HG03045 (cell line): Measurements from ENCODE around the gene HES3.
A peak's percentile ranks its signal among the peaks of the same experiment; 100 is the strongest.
"Not testable (repeated sequence)": the region's sequence is repeated elsewhere in the genome, so short reads cannot be mapped to it uniquely, and the experiment has no call there.

Experiments
- ATAC-seq: cut with Tn5 transposase; IDR thresholded peaks from one replicate; pipeline ENCODE4 v1.9.1; 2021; ENCODE audit warnings: mild to moderate bottlenecking, moderate library complexity; ENCODE audit not compliant: unreplicated experiment

The HES3 gene

DNA sequence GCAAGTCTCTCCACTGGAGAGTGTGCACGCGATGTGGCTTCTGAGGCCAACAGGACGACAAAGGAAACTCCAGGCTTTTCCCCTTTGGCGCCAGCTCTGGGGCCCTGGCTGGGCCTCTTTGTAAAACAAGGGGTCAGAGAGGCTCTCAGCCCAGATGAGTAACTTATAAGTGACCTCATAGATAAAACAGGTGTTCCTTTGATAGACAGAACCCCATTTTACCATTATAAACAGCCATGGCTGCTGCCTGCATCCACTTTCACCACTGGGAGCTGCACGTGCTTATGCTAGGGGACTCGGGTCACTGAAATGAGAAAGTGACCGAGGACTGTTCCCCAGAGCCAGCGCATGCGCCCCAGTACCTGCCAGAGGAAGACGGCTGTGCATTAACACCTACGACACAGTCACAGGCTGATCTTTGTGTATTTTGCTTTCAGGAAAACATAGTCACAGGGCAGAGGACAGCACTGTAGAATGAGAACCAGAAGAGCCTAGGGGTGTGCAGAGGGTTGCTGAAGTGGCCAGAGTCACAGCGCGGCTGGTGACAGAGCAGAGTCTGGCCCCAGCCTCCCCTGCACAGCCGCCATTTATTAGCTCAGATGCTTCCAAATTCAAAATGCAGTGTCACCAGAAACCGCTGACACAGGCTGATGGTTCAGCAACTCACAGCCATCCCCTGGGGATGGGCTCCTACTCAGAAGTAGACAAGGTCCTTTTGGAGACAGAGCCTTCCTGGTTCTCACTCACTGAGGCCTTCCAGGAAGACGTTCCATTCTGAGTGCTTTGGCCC lies 25.4 kb upstream of the HES3 start:
- no peak for ATAC-seq

- ATAC-seq: not testable (repeated sequence)
Measured at GRCh38 chr1:6219641-6220040, 24.3 kb upstream of the HES3 start.

- ATAC-seq: no peak
Measured at GRCh38 chr1:6220236-6220635, 23.7 kb upstream of the HES3 start.

DNA sequence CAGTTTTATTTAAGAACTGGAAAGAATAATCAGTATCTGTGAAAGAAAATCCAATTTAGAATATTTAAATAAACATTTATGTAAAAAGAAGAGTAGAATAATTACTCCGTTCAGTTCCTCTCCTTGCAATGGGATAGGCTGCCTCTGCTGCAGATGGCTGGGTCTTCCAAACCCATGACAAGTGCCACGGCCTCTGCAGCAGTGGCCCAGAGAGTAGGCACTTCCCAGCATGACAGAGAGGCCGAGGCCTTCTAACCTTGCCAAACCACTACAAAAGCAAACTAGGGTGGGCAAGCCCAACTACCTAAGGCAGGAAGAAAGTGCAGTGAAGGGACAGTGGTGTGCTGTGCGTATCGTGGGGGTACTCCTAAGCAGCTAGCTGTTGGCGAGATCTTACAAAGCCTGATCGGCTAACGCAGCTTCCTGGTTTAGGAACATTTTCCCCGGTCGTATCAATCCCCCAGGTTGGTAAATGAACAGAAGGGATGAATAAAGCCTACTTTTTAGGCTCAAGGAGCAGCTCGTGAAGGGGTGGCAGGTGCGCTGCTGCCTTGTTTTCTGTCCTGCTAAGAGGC lies 22.7 kb upstream of the HES3 start:
- no peak for ATAC-seq

DNA sequence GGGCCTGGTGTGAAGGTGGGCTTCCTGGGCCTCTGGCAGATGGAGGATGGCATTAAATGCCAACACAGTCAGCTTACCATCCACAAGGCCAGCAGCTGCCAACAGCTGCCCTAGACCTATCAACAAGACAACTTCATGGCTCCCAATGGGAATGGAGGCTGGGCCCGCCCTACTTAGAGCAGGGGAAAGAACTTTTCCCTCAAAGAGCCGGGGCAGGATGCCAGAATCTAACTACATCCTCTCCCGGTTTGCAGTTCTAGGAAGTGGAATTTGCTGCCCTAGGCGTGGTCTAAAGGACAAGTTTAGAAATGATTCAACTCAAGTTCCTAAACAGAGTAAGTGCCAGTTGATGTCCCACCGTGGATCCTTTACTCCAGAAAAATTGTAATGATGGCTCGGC lies 21.3 kb upstream of the HES3 start:
- ATAC-seq: no peak

GRCh38 chr1:6223617-6224016 lies 20.4 kb upstream of the HES3 start:
- ATAC-seq: no peak

- ATAC-seq: no peak
Measured at GRCh38 chr1:6224718-6225117, 19.3 kb upstream of the HES3 start.

- no peak for ATAC-seq
Measured at GRCh38 chr1:6225651-6226050, 18.3 kb upstream of the HES3 start.

GRCh38 chr1:6233376-6233775 lies 10.6 kb upstream of the HES3 start:
- no peak for ATAC-seq

DNA sequence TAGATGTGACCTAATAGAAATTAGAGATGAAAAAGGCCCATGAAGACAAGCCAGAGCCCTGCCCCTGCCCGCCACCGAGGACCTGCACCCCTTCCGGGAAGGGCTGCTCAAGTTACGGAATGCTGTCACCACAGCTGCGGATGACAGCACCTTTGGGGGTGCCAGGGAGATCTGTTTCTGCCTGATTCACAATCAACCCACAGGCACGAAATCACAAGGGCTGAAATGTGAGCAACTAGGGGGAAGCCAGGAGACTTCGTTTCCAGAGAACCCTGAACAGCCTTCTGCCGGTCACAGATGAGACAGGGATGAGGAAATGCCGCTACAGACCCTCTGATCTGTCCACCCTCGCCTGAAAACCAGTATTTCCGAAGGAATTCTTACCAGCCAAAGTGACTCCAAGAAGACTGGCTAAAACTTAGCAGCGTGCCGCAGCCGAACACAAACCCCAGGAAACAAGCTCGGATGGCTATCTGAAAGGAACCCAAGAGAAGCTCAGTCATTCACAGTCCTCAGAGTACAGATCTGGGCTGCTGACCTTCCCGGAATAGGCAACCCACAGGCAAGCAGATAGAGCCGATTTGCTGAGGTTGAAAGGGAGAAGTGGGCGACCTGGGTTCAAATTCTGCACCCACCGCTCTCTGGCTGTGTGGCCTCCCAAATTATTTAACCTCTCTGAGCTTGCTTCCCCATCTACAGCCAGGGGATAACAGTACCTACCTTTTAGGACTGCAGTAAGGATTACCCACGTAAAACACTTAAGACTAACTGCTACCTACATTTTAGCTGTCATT lies 9.3 kb upstream of the HES3 start:
- ATAC-seq: no peak

DNA sequence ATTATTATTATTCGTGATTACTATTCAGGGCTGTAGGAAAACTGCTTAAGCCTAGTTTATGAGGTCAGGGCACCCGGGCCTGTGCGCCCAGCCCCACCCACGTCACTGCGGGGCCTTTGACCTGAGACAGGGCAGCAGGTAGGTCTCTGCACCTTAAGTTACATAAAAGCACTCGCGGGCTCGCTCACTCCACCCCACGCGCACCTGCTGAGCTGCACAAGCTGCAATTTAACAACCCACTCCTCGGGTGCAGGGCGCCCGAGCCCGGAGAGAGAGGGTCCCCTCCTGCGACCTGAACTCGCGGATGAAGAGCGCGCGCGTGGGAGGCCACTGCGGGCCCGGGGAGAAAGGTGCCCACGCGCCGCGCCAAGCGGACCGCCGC lies 8.7 kb upstream of the HES3 start:
- ATAC-seq: peak; percentile 9

DNA sequence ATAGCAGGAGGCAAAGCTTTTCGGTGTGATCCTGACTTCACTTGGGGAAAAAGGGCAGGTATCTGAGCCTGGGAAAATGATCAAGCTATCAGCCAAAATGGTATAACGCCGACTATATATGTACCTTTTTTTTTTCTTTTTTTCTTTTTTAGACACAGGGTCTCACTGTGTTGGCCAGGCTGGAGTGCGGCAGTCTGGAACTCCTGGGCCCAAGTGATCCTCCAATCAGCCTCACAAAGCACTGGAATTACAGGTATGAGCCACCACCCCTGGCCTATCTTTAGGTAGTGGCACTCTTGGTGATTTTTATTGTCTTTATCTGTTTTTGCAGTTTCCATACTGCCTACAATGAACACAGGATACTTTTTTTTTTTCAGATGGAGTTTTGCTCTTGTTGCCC lies 6.9 kb upstream of the HES3 start:
- ATAC-seq: no peak

DNA sequence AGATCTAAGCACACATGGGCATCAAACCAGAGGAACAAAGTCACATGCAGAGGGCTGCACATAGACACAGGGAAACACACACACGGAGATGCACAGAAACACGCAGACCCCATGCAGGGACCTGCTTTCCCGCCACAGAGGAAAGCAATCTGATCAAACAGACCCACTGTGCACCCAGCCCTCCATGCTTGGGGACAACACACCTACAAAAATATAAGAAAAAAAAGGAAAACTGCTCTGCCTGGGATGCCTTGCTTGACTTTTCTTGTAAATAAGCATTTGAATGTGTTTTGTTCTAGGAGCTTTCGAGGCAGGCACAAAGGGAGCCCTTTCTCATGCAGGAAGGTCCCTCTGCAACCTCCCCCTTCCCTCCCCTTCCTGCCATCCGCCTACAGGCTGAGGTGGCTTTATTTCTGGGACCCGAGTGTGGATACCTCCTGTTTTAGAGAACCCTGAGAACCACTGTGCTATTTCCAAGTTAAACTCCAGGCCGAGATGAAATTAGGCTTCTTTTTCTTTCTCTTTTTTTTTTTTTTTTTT lies 4.7 kb upstream of the HES3 start:
- no peak for ATAC-seq

DNA sequence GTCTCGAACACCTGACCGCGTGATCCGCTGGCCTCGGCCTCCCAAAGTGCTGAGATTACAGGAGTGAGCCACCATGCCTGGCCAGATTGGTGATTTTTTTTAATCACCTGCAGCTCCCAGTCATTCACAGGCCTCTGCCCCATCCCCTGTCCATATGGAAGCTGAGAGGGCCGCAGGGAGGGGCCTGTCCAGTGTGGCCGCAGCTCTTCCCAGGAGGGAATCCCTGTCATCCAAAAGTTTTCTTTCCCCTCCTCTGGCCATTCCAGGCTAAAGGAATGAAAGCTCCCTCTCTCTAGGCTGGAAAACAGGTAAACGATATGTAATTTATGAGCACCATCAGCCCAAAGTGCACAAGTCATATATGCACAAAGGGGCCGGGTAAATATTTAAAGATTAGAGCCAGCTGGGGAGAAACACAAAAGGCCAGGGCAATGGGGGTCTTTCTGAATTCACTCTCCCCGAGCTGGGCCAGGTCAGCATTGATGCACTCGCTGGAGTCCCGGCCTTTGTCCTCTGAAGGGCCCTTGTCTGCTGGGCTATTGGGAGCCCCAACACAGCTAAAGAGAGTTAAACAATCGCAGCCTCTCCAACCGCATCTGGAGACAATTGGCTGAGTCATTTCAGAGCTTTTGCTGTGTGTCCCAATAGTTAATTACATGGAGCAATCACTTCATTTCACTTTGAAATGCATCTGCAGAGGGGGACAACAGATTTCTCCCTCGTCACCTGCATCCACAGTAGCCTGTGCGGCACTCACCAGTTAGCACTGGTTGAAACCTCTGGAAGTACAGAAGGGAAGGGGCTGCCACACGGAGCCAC lies 3.8 kb upstream of the HES3 start:
- ATAC-seq: no peak

GRCh38 chr1:6241107-6241886 lies 2.7 kb upstream of the HES3 start:
- ATAC-seq: no peak

GRCh38 chr1:6241887-6242740 lies 1.9 kb upstream of the HES3 start:
- ATAC-seq: no peak

- ATAC-seq: no peak
Measured at GRCh38 chr1:6243053-6243834, 735 bp upstream of the HES3 start.

- no peak for ATAC-seq
Measured at GRCh38 chr1:6244401-6245049, 546 bp downstream of the HES3 start.
